ENCODE data around the gene NEK6.

Gene NEK6

DNA sequence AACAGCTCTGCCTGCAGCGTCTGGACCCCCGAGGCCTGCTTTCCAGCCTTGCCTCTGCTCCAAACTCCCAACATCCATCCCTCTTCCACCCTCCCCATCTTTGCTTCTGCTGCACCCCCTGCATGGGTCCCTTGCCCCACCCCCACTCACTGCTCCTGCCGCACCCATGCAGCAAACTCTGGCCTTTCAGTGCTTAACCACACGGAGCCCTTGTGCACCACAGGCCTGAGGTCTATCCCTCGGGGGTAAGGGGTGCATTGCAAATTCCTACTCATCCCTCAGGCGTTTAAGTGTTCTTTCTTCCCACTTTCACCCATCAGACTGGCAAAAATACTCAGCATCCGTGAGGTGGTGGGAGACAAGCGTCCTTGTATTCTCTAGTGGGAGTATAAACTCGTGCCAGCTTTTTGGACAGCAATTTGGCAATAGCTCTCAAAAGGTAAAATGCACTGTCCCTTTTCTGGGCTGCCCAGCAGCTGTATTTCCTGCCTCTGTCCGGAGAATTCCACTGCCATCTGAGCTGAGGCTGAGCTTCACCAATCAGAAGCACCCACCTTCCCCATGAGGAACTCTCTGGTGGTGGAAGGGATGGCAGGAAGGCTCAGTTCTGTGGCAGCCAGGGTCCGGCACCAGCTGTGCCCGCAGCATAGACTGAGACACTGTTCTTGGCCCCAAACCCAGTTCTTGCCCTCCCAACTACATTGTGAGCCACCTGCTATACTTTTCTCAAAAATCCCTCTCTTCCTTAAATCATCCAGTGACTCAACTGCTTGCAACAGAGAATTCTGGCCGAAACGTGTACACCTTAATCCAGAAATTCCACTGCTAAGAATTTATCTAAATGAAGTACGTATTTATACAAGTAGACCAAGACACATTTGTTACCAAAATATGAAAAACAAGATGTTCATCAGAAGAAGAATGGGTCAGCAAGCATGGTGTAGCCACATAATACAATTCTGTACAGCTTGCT is 142.5 kb downstream of the NEK6 start:
- no peak overlapping the region for H2AFZ ChIP-seq (ENCODE audit: low read depth, low read length)
- no peak overlapping the region for H3K4me3 ChIP-seq (ENCODE audit: low read length)
- no peaks in the 10 kb centered on the region for H3K4me1 ChIP-seq (ENCODE audit: low read length)
- H3K9ac ChIP-seq (ENCODE audit: low read length): no peak overlapping the region
- H3K27ac ChIP-seq (ENCODE audit: low read length): no peak overlapping the region
- H3K27me3 ChIP-seq (ENCODE audit: low read depth, low read length): no peaks in the 10 kb centered on the region
- peaks cover 10% of the 10 kb centered on the region; the same call in 1 of the 2 replicates for H4K20me1 ChIP-seq (ENCODE audit: insufficient read depth, low read length)
- peaks cover 67% of the 10 kb centered on the region for H3K79me2 ChIP-seq (ENCODE audit: low read length)
- H3K9me3 ChIP-seq (ENCODE audit: insufficient read depth, low read length): no peaks in the 10 kb centered on the region
- H3K4me2 ChIP-seq (ENCODE audit: low read length): no peak overlapping the region
- no peak for TF ChIP-seq EZH2phosphoT487 (IDR thresholded peaks at IDR 0.05; ENCODE audit: low read depth)
- TF ChIP-seq, protein P1, sequence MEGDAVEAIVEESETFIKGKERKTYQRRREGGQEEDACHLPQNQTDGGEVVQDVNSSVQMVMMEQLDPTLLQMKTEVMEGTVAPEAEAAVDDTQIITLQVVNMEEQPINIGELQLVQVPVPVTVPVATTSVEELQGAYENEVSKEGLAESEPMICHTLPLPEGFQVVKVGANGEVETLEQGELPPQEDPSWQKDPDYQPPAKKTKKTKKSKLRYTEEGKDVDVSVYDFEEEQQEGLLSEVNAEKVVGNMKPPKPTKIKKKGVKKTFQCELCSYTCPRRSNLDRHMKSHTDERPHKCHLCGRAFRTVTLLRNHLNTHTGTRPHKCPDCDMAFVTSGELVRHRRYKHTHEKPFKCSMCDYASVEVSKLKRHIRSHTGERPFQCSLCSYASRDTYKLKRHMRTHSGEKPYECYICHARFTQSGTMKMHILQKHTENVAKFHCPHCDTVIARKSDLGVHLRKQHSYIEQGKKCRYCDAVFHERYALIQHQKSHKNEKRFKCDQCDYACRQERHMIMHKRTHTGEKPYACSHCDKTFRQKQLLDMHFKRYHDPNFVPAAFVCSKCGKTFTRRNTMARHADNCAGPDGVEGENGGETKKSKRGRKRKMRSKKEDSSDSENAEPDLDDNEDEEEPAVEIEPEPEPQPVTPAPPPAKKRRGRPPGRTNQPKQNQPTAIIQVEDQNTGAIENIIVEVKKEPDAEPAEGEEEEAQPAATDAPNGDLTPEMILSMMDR (IDR thresholded peaks at IDR 0.05; ENCODE audit: low read depth, low read length): no peak
- peaks cover 50% of the 10 kb centered on the region for H3K36me3 ChIP-seq (replicated peaks; ENCODE audit: low read depth, low read length)
